ENCODE results near the gene SETD3. TPM values are rescaled to one million over a fixed set of nuclear protein-coding genes. Genes with fewer than 3 reads are reported as not detected.

SETD3 gene
- total RNA-seq, 4 donors from 2014 or later: 135 to 170 (median 148) TPM

DNA sequence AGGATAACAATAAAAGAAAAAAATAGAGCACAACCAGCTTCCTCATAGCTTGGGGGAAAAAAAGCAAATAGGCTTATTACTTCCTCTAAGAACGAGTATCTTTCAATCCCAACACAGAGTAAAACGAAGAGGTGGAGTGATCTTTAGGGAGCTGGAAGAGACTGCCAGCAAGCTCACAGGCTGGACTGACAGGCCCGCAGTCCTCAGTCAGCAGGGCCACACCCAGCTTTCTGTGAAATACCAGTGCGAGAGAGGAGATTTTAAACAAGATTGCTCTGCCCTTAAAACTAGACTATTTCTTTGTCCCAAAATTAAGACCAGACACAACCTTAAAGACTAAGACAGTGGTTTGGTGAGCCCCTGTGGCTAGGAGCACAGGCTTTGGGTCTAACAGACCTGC lies 32.9 kb downstream of the SETD3 start:
- no peak overlapping the region for H3K4me3 ChIP-seq
- TF ChIP-seq, protein P1, sequence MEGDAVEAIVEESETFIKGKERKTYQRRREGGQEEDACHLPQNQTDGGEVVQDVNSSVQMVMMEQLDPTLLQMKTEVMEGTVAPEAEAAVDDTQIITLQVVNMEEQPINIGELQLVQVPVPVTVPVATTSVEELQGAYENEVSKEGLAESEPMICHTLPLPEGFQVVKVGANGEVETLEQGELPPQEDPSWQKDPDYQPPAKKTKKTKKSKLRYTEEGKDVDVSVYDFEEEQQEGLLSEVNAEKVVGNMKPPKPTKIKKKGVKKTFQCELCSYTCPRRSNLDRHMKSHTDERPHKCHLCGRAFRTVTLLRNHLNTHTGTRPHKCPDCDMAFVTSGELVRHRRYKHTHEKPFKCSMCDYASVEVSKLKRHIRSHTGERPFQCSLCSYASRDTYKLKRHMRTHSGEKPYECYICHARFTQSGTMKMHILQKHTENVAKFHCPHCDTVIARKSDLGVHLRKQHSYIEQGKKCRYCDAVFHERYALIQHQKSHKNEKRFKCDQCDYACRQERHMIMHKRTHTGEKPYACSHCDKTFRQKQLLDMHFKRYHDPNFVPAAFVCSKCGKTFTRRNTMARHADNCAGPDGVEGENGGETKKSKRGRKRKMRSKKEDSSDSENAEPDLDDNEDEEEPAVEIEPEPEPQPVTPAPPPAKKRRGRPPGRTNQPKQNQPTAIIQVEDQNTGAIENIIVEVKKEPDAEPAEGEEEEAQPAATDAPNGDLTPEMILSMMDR (IDR thresholded peaks at IDR 0.05): no peak
- no peak for TF ChIP-seq POLR2A (IDR thresholded peaks at IDR 0.05; ENCODE audit: low read depth)
- no peak for TF ChIP-seq POLR2AphosphoS5 (IDR thresholded peaks at IDR 0.05)
- TF ChIP-seq EP300 (IDR thresholded peaks at IDR 0.05): no peak
- no peaks in the 10 kb centered on the region for H3K9me3 ChIP-seq
- no peak overlapping the region for H3K27ac ChIP-seq (replicated peaks in 1 of 4)
- DNase-seq (ENCODE audit: extremely low spot score): no peak
- peaks cover 11 to 90% (median 51%) of the 10 kb centered on the region in 4 donors for H3K36me3 ChIP-seq
- WGBS: 88% methylated on average over 4 of the region's 4 CpGs
- H3K27me3 ChIP-seq: no peaks in the 10 kb centered on the region
- intact Hi-C loops (cut with DNase I): no loop called here
- H3K4me1 ChIP-seq: no peaks in the 10 kb centered on the region

DNA sequence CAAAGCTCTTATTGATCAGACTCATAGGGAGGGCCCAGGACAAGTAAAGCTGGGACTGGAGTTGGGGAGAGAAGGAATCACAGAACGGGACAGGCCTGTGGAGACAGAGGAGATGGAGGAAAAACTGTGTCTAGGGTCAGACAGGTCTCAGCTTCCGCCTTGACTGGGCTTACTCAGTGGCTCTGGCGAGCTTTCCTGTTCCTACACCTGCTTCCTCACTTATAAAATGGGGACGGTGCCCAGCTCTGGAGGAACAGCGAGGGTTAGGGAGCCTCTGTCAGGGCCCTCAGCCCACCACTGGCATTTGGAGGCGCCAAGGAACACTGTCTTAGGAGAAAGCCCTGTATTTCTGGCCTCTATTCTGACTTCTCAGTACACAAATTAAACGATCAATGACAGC lies 34.7 kb downstream of the SETD3 start:
- Histone ChIP-seq H3K4me1 (no peaks in the 10 kb centered on the region), H3K27me3 (no peaks in the 10 kb centered on the region), H3K36me3 (peaks cover 15 to 90% (median 55%) of the 10 kb centered on the region in 4 donors), H3K27ac (replicated peaks in 1 of 4) (no peak overlapping the region), H3K4me3 (no peak overlapping the region), H3K9me3 (no peaks in the 10 kb centered on the region)
- TF ChIP-seq, protein P1 (IDR thresholded peaks at IDR 0.05): no peak
- no peak for TF ChIP-seq POLR2A (IDR thresholded peaks at IDR 0.05; ENCODE audit: low read depth)
- no peak for TF ChIP-seq EP300 (IDR thresholded peaks at IDR 0.05)
- no peak for TF ChIP-seq POLR2AphosphoS5 (IDR thresholded peaks at IDR 0.05)
- no peak for DNase-seq (ENCODE audit: extremely low spot score)
- intact Hi-C loops (cut with DNase I): no loop called here
- WGBS: 82% methylated on average over 7 of the region's 7 CpGs

GRCh38 chr14:99441918-99442317 lies 38.7 kb downstream of the SETD3 start:
- Histone ChIP-seq H3K27ac (replicated peaks in 1 of 4) (no peak overlapping the region), H3K4me1 (peaks cover 0 to 6% (median 4%) of the 10 kb centered on the region in 4 donors), H3K4me3 (no peak overlapping the region), H3K27me3 (no peaks in the 10 kb centered on the region), H3K9me3 (no peaks in the 10 kb centered on the region), H3K36me3 (peaks cover 5 to 81% (median 35%) of the 10 kb centered on the region in 4 donors)
- intact Hi-C loops (cut with DNase I): no loop called here
- no peak for DNase-seq (ENCODE audit: extremely low spot score)
- no peak for TF ChIP-seq POLR2AphosphoS5 (IDR thresholded peaks at IDR 0.05)
- TF ChIP-seq EP300 (IDR thresholded peaks at IDR 0.05): no peak
- TF ChIP-seq, protein P1 (IDR thresholded peaks at IDR 0.05): no peak
- no peak for TF ChIP-seq POLR2A (IDR thresholded peaks at IDR 0.05; ENCODE audit: low read depth)
- 85% methylated on average over 7 of the region's 7 CpGs for WGBS

GRCh38 chr14:99441157-99441870 lies 39.3 kb downstream of the SETD3 start:
- TF ChIP-seq, protein P1 (IDR thresholded peaks at IDR 0.05): no peak
- no peak for TF ChIP-seq POLR2A (IDR thresholded peaks at IDR 0.05; ENCODE audit: low read depth)
- TF ChIP-seq EP300 (IDR thresholded peaks at IDR 0.05): no peak
- TF ChIP-seq POLR2AphosphoS5 (IDR thresholded peaks at IDR 0.05): no peak
- no peak overlapping the region for H3K4me3 ChIP-seq
- DNase-seq (ENCODE audit: extremely low spot score): no peak
- intact Hi-C loops (cut with DNase I): no loop called here
- 91% methylated on average over 11 of the region's 11 CpGs for WGBS
- H3K9me3 ChIP-seq: no peaks in the 10 kb centered on the region
- H3K27me3 ChIP-seq: no peaks in the 10 kb centered on the region
- no peak overlapping the region for H3K27ac ChIP-seq (replicated peaks in 1 of 4)
- peaks cover 0 to 11% (median 11%) of the 10 kb centered on the region in 4 donors for H3K4me1 ChIP-seq
- H3K36me3 ChIP-seq: peaks cover 5 to 78% (median 33%) of the 10 kb centered on the region in 4 donors
